SJCRH30 (cell line): ENCODE measurements around the gene AACS. TPM values are rescaled to one million over a fixed set of nuclear protein-coding genes. Genes with fewer than 3 reads are reported as not detected.

Source experiments
- total RNA-seq: library from RNA; depleted of rRNA; stranded (reverse); fragments of >200 nt; shearing (Covaris generic); gene quantifications from 2 replicates; pipeline ENCODE4 v1.2.3, GENCODE V29; 2014; rRNA removed

The AACS gene
- total RNA-seq, 1 experiment from 2014 or later: 31.9 TPM

Other genes with a start within 250 kb of the AACS start
- gene SCARB1, start 201.6 kb upstream of the AACS start, total RNA-seq: 36.1 TPM in 2 replicates
- 492 and 503 TPM in 2 replicates for gene UBC, start 150.8 kb upstream of the AACS start, total RNA-seq
- 25.3 and 25.5 TPM in 2 replicates for gene DHX37, start 76.3 kb upstream of the AACS start, total RNA-seq
- 20.7 and 21.9 TPM in 2 replicates for gene BRI3BP, start 71.8 kb upstream of the AACS start, total RNA-seq
- 0.03 and 0.08 TPM in 2 replicates for gene TMEM132B, start 121.0 kb downstream of the AACS start, total RNA-seq